Measurements from ENCODE around the gene PLPP1. TPM values are rescaled to one million over a fixed set of nuclear protein-coding genes. Genes with fewer than 3 reads are reported as not detected.

The PLPP1 gene
- total RNA-seq, 2 experiments from 2014 or later: 2.9 to 3.0 TPM

DNA sequence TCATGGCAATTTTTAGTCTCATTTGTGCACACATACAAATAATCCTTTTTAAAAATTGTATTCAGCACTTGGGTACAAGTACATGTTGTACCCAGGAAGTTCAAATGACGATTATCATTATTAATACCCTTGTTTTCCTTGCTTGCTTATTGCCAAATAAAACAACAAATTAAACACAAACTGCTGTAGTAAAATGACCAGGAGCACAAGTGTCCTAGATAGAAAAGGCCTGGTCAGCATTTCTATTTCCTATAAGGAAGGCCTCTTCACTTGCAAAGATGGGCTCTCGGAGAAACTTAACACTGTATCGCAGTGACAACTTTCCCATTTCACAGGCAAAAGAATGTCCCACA, 34.7 kb upstream of the PLPP1 start:
- H3K27me3 ChIP-seq (ENCODE audit: control insufficient read depth in 1 of 2, insufficient read depth in 2 of 2, low read length in 2 of 2): no peaks in the 10 kb centered on the region
- H3K27ac ChIP-seq (ENCODE audit: low read depth in 1 of 2, low read length in 2 of 2): no peak overlapping the region
- Mint-ChIP-seq H3K4me1 (ENCODE audit: low read depth) (no peaks in the 10 kb centered on the region), H3K9me3 (no peaks in the 10 kb centered on the region), H3K4me3 (no peak overlapping the region), H3K27me3 (peaks cover 4% of the 10 kb centered on the region), H3K36me3 (ENCODE audit: low read depth) (no peaks in the 10 kb centered on the region), H3K27ac (no peak overlapping the region)
- H3K4me3 ChIP-seq (ENCODE audit: low read length): no peak overlapping the region
- no peaks in the 10 kb centered on the region for H3K9me3 ChIP-seq (ENCODE audit: control insufficient read depth in 1 of 2, insufficient read depth in 1 of 2, low read length in 2 of 2)
- POLR2A ChIA-PET: no interaction called here
- no peaks in the 10 kb centered on the region for H3K4me1 ChIP-seq (ENCODE audit: insufficient read depth, low read length)
- TF ChIP-seq CTCF (IDR thresholded peaks at IDR 0.05): no peak
- CTCF ChIA-PET: no interaction called here
- no peak for ATAC-seq (ENCODE audit: poor library complexity)
- H3K36me3 ChIP-seq (ENCODE audit: insufficient read depth, low read length): no peaks in the 10 kb centered on the region
- no peak for DNase-seq
- intact Hi-C loops (cut with DNase I, micrococcal nuclease): no loop called here

GRCh38 chr5:55568654-55569512, 34.1 kb upstream of the PLPP1 start:
- no peak for ATAC-seq (ENCODE audit: poor library complexity)
- POLR2A ChIA-PET: no interaction called here
- H3K9me3 ChIP-seq (ENCODE audit: control insufficient read depth in 1 of 2, insufficient read depth in 1 of 2, low read length in 2 of 2): no peaks in the 10 kb centered on the region
- H3K4me1 ChIP-seq (ENCODE audit: insufficient read depth, low read length): no peaks in the 10 kb centered on the region
- Mint-ChIP-seq H3K4me3 (no peak overlapping the region), H3K4me1 (ENCODE audit: low read depth) (no peaks in the 10 kb centered on the region), H3K9me3 (no peaks in the 10 kb centered on the region), H3K27me3 (peaks cover 4% of the 10 kb centered on the region), H3K36me3 (ENCODE audit: low read depth) (no peaks in the 10 kb centered on the region), H3K27ac (no peak overlapping the region)
- no peak overlapping the region for H3K27ac ChIP-seq (ENCODE audit: low read depth in 1 of 2, low read length in 2 of 2)
- no peak for DNase-seq
- no peaks in the 10 kb centered on the region for H3K27me3 ChIP-seq (ENCODE audit: control insufficient read depth in 1 of 2, insufficient read depth in 2 of 2, low read length in 2 of 2)
- CTCF ChIA-PET: no interaction called here
- no peak for TF ChIP-seq CTCF (IDR thresholded peaks at IDR 0.05)
- no peaks in the 10 kb centered on the region for H3K36me3 ChIP-seq (ENCODE audit: insufficient read depth, low read length)
- intact Hi-C loops (cut with DNase I, micrococcal nuclease): no loop called here
- H3K4me3 ChIP-seq (ENCODE audit: low read length): no peak overlapping the region

- Mint-ChIP-seq H3K9me3 (no peaks in the 10 kb centered on the region), H3K27me3 (no peaks in the 10 kb centered on the region), H3K27ac (no peak overlapping the region), H3K4me3 (no peak overlapping the region), H3K36me3 (ENCODE audit: low read depth) (no peaks in the 10 kb centered on the region), H3K4me1 (ENCODE audit: low read depth) (no peaks in the 10 kb centered on the region)
- no peak for ATAC-seq (ENCODE audit: poor library complexity)
- H3K27ac ChIP-seq (ENCODE audit: low read depth in 1 of 2, low read length in 2 of 2): no peak overlapping the region
- no peaks in the 10 kb centered on the region for H3K36me3 ChIP-seq (ENCODE audit: insufficient read depth, low read length)
- H3K4me1 ChIP-seq (ENCODE audit: insufficient read depth, low read length): no peaks in the 10 kb centered on the region
- CTCF ChIA-PET: no interaction called here
- POLR2A ChIA-PET: no interaction called here
- intact Hi-C loops (cut with DNase I, micrococcal nuclease): no loop called here
- no peak for TF ChIP-seq CTCF (IDR thresholded peaks at IDR 0.05)
- no peaks in the 10 kb centered on the region for H3K27me3 ChIP-seq (ENCODE audit: control insufficient read depth in 1 of 2, insufficient read depth in 2 of 2, low read length in 2 of 2)
- no peak overlapping the region for H3K4me3 ChIP-seq (ENCODE audit: low read length)
- H3K9me3 ChIP-seq (ENCODE audit: control insufficient read depth in 1 of 2, insufficient read depth in 1 of 2, low read length in 2 of 2): no peaks in the 10 kb centered on the region
- no peak for DNase-seq
Measured at GRCh38 chr5:55564721-55565120, 30.0 kb upstream of the PLPP1 start.
